Sigmoid colon (tissue), 7 donors: ENCODE results near the gene ACTR10. TPM values are rescaled to one million over a fixed set of nuclear protein-coding genes. Genes with fewer than 3 reads are reported as not detected.

Experiments used
- DNase-seq: peaks from one replicate; pipeline ENCODE4 v3.0.0-alpha.2; 2019
- H3K27ac ChIP-seq, 4 donors: fragments of 200-600 bp; sonication (generic); one replicate each; pipeline ENCODE4 v1.5.1; 2016 to 2019; ENCODE audit warnings: mild to moderate bottlenecking in 1 of 4
- H3K27me3 ChIP-seq, 3 donors: fragments of 200-600 bp; sonication (generic); one replicate each; pipeline ENCODE4 v1.5.1; 2019; ENCODE audit warnings: mild to moderate bottlenecking in 1 of 3
- H3K36me3 ChIP-seq, 4 donors: fragments of 200-600 bp; sonication (generic); one replicate each; pipeline ENCODE4 v1.5.1; 2016 to 2019
- H3K4me1 ChIP-seq, 4 donors: fragments of 200-600 bp; sonication (generic); one replicate each; pipeline ENCODE4 v1.5.1; 2017 to 2019
- H3K4me3 ChIP-seq, 4 donors: fragments of 200-600 bp; sonication (generic); one replicate each; pipeline ENCODE4 v1.5.1; 2017 to 2019; ENCODE audit warnings: mild to moderate bottlenecking in 2 of 4, moderate library complexity in 1 of 4
- H3K9me3 ChIP-seq, 4 donors: fragments of 200-600 bp in 3 of 4; sonication (generic) in 3 of 4; one replicate each; pipeline versions ENCODE4 v1.5.1 to v1.6.1; 2013 to 2019
- CTCF ChIP-seq, 4 experiments: fragments of 450-650 bp in 3 of 4; fragments of 200-600 bp in 1 of 4; IDR thresholded peaks; one replicate each; pipeline ENCODE4 v1.5.1; 2016 to 2019; ENCODE audit warnings: antibody characterized with exemption in 4 of 4, mild to moderate bottlenecking in 3 of 4, moderate library complexity in 2 of 4
- EP300 ChIP-seq, 4 donors: sonication (generic); formaldehyde crosslinking; IDR thresholded peaks; one replicate each; pipeline ENCODE4 v1.6.1; 2017; ENCODE audit warnings: antibody characterized with exemption in 4 of 4
- POLR2A ChIP-seq, 2 donors: fragments of 450-650 bp; IDR thresholded peaks; one replicate each; pipeline ENCODE4 v1.6.1; 2016; ENCODE audit warnings: antibody characterized with exemption in 2 of 2, mild to moderate bottlenecking in 2 of 2, moderate library complexity in 2 of 2
- POLR2AphosphoS5 ChIP-seq, 4 donors: sonication (generic); formaldehyde crosslinking; IDR thresholded peaks; one replicate each; pipeline ENCODE4 v1.6.1; 2017; ENCODE audit warnings: antibody characterized with exemption in 4 of 4
- WGBS, 2 donors: extraction: QIAGEN DNeasy Blood & Tissue Kit; methylation state at CpG; one replicate each; pipeline ENCODE4 v1.1.7; 2013; 5-methylcytosine and 5-hydroxymethylcytosine counted together
- intact Hi-C: fragments of 100-400 bp; cut with DNase I; formaldehyde crosslinking; loops from one replicate; pipeline ENCODE4 v1.15.1; 2023
- polyA plus RNA-seq, 3 donors: library from polyadenylated mRNA; stranded (reverse); fragments of 200-250 nt; gene quantifications; one replicate each; pipeline ENCODE4 v1.2.3, GENCODE V29; 2013
- small RNA-seq, 3 donors: library from RNA; depleted of rRNA; stranded (forward); fragments of <200 nt; gene quantifications; one replicate each; pipeline ENCODE3, GENCODE V24; 2016
- total RNA-seq, 4 donors: library from RNA; depleted of rRNA; stranded (reverse); fragments of >200 nt; gene quantifications; one replicate each; pipeline ENCODE4 v1.1.0, GENCODE V29; 2016
- donor health status: healthy with polysubstance abuse.
- donor health status: Bipolar disorder and iron deficiency.
- donor health status: healthy.

ACTR10 gene
- total and polyA plus RNA-seq, 7 donors = 56.4 to 78.1 (median 68.4) TPM

- H3K9me3 ChIP-seq = no peaks in the 10 kb centered on the region
- peaks cover 0 to 46% (median 38%) of the 10 kb centered on the region in 4 donors for H3K4me1 ChIP-seq
- H3K36me3 ChIP-seq = peaks cover 0 to 51% (median 15%) of the 10 kb centered on the region in 4 donors
- TF ChIP-seq POLR2A (IDR thresholded peaks at IDR 0.05) = no peak
- TF ChIP-seq POLR2AphosphoS5 (IDR thresholded peaks at IDR 0.05) = no peak
- TF ChIP-seq CTCF (IDR thresholded peaks at IDR 0.05) = no peak
- no peak for TF ChIP-seq EP300 (IDR thresholded peaks at IDR 0.05)
- no peak for DNase-seq
- intact Hi-C loops = no loop called here
- no peaks in the 10 kb centered on the region for H3K27me3 ChIP-seq
- peak overlapping the region in 1 of 4 donors; percentile 74 for H3K27ac ChIP-seq
- no peak overlapping the region for H3K4me3 ChIP-seq
Observed at GRCh38 chr14:58283730-58284129, 83.8 kb downstream of the ACTR10 start.

- Histone ChIP-seq H3K9me3 (no peaks in the 10 kb centered on the region), H3K36me3 (peaks cover 0 to 57% (median 16%) of the 10 kb centered on the region in 4 donors), H3K27ac (no peak overlapping the region), H3K27me3 (no peaks in the 10 kb centered on the region), H3K4me1 (peaks cover 0 to 51% (median 41%) of the 10 kb centered on the region in 4 donors), H3K4me3 (no peak overlapping the region)
- 91 to 97% methylated on average over 4 of the region's 4 CpGs for WGBS, 2 donors
- TF ChIP-seq POLR2A (IDR thresholded peaks at IDR 0.05) (no peak), EP300 (IDR thresholded peaks at IDR 0.05) (no peak), POLR2AphosphoS5 (IDR thresholded peaks at IDR 0.05) (no peak), CTCF (IDR thresholded peaks at IDR 0.05) (no peak)
- intact Hi-C loops = no loop called here
- no peak for DNase-seq
Observed at GRCh38 chr14:58285132-58285531, 85.2 kb downstream of the ACTR10 start.

Small RNA genes lying within 50 kb of the gene (small RNA-seq; reads per million reads assigned to genes)
- gene RN7SL598P = 0 reads per million in 3 donors

Other genes with a start within 250 kb of the ACTR10 start
- gene ARMH4, start 47.9 kb upstream of the ACTR10 start, total RNA-seq = 1 to 10 TPM; 1.2 to 6.6 (median 3.7) TPM
- under 1 TPM in 2 of 3 donors, not detected in 1; 0.60 to 0.98 TPM for gene ARMH4, start 47.9 kb upstream of the ACTR10 start, polyA plus RNA-seq
- gene PSMA3, start 44.7 kb downstream of the ACTR10 start, total RNA-seq = 100 to 1,000 TPM in 3 of 4 donors, 10 to 100 TPM in 1; 69.5 to 112 (median 107) TPM
- gene PSMA3, start 44.7 kb downstream of the ACTR10 start, polyA plus RNA-seq = 100 to 1,000 TPM; 113 to 217 (median 161) TPM
- 10 to 100 TPM; 18.1 to 31.9 (median 24.5) TPM for gene ARID4A, start 98.4 kb downstream of the ACTR10 start, total RNA-seq
- 1 to 10 TPM; 4.2 to 8.4 (median 7.2) TPM for gene ARID4A, start 98.4 kb downstream of the ACTR10 start, polyA plus RNA-seq
- not detected for gene TOMM20L, start 195.8 kb downstream of the ACTR10 start, total RNA-seq
- under 1 TPM in 1 of 3 donors, not detected in 2; 0.25 TPM for gene TOMM20L, start 195.8 kb downstream of the ACTR10 start, polyA plus RNA-seq
- 100 to 1,000 TPM in 1 of 4 donors, 10 to 100 TPM in 3; 70.3 to 130 (median 83.6) TPM for gene TIMM9, start 227.4 kb downstream of the ACTR10 start, total RNA-seq
- gene TIMM9, start 227.4 kb downstream of the ACTR10 start, polyA plus RNA-seq = 10 to 100 TPM; 36.3 to 51.6 (median 39.0) TPM
- 10 to 100 TPM; 12.8 to 20.2 (median 16.0) TPM for gene KIAA0586, start 227.6 kb downstream of the ACTR10 start, total RNA-seq
- 1 to 10 TPM; 2.5 to 6.8 (median 4.2) TPM for gene KIAA0586, start 227.6 kb downstream of the ACTR10 start, polyA plus RNA-seq